ENCODE data around the gene STS.

Gene STS

DNA sequence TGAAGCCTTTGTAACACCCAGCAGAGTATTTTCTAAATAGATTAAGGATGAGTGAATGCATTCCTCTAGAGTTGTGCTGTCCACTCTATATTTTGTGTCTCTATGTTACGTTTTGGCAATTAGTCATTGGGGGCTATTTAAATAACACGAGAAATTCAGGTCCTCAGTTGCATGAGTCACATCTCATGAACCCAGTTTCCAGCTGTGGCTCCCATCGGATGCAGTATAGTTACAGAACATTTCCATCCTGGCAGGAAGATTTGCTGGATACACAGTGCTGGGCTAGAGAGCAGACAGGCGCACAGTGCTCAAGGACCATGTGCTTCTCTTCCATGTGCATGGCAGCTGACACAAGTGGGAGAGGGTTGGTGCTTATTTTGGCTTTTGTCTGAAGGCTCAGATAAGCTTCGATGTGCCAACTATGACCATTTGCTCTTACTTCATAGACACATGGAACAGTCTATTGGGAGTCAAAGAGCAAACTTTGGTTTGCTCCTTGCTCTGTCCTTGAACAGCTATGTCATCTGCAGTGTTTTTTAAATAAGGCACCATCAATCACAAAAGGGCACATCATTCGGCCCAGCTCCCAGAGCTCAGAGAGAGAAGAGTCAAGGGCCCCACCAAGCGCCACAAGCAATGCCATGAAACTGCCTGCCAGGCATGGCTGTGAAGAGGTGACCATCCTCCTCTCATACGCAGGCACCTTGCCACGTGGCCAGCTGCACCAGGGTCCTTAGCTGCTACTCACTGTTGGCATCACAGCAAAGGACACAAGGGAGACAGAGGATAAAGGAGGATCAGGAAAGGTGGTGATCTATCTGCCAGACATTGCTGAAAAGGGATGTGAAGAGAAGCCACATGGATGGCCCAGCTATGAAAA, 8.1 kb upstream of the STS start:
- DNase-seq (ENCODE audit: low spot score) (no peak), FAIRE-seq (no peak)

DNA sequence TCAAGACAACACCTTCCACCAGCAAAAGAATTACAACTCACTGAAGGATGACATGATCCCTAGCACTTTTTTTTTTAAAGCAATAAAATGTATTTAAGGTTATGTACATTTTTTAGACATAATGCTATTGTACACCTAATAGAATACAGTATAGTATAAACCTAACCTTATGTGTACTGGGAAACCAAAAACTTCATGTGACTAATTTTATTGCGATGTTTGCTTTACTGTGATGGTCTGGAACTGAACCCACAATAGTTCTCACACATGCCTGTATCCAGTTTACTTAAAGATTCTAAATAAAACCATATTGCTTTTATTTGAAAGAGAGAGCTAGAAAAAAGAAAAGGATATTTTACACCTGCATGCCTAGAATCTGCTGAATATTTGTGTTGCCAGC, 4.4 kb upstream of the STS start:
- no peak for FAIRE-seq
- DNase-seq (ENCODE audit: low spot score): no peak

DNA sequence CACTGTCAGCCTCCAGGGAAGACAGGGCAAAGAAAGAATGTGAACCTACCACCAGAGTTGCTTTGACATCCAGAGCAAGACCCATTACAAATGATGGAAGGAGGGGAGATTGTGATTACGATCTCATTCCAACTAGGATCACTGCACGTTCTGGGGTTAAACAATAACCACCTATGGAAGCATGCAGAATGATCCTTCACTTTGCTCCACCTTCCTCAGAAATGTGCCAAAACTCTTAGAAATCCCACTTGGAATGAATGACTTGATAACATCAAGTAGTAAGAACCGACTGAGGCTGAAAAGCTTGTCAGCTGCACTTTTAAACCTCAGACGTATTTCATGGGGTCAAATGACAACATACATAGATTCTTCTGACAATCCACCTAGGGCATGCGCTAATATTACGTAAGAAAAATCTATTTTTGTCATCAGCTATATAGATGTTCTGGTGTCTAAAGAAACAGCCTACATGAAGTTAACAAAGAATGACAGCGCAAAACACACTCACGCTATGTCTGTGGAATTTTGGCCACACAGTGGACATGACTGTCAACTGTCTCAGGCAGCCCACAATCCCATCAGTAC, 3.5 kb upstream of the STS start:
- no peak for DNase-seq (ENCODE audit: low spot score)
- no peak for FAIRE-seq

DNA sequence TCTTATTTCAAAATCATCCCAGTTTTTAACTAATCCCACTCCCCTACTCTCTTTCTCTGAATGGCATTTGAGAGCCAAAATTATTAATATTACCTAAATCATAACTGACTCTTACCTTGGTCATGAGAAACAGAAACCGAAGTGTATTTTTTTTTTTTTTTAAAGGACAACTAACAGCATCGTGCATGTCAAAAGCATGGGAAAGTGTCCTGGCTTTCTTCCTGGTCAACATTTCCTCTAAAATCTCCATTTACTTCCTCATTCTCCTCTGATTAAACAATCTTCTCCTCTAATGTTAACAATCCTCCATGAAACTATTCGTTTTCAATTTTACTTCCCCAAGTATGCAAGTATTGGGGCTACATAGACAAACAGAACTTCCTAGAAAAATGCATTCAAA, 2.1 kb upstream of the STS start:
- DNase-seq (ENCODE audit: low spot score) (no peak), FAIRE-seq (no peak)

DNA sequence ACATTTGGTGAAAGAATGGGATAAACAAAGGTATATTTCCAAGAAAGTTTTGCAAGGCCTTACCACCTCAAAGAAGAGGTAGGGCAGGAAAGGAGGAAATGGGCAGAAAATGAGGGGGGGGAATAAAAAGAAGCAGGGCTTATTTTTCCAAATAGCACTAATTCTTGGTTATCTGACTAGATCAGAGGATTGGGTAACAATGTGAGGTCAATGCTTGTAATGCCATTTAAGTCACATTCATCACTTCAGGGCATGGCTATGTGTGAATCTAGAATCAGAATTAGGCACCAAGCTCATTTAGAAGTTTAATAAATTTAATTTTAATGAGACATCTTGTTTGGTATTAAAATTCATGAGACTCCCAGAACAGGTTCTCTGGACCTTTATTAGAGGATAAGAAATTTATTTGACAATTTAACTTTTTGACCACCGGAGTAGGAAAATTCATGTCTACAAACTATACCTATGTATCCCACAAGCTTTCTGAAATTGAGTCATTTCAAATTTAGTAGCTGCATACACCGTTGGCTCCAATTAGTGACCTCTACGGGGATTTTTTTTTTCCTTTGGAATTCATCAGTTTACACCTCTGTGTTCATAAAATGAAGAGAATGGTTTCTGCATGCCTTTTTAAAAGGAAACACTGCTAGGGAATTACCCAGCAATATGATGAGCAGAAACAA, 1.4 kb upstream of the STS start:
- DNase-seq (ENCODE audit: low spot score) (no peak), FAIRE-seq (no peak)

DNA sequence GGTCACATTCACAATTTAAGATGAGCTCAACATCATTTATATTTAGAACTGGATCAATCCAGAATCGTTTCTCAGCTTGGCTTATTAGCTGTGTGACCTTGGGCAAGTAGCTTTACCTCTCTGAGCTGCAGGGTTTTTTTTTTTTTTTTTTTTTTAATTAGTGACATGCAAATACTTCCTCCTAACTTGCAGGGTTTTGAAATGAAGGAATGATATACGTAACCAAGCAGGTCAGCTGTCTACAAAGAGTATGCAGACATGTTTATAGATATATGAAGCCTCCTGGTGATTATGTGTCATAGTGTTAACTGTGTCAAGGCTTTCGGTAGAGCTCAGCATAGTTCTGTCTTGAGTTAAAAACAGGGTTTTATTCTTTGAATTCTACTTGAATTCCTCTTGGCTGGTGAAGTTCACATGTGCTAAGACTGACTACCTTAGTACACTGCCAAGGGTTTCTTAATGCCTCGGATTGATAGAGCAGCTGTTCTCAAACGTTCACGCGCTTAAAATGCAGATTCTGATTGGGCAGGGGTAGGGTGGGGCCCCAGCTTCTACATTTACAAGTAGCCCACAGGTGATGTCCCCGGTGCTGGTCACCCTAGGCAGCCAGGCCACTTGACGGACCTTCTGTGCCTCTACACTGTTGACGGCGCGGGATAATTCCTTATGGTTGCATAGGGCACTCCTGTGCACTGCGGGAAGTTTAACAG, 654 bp upstream of the STS start:
- DNase-seq (ENCODE audit: low spot score): no peak

DNA sequence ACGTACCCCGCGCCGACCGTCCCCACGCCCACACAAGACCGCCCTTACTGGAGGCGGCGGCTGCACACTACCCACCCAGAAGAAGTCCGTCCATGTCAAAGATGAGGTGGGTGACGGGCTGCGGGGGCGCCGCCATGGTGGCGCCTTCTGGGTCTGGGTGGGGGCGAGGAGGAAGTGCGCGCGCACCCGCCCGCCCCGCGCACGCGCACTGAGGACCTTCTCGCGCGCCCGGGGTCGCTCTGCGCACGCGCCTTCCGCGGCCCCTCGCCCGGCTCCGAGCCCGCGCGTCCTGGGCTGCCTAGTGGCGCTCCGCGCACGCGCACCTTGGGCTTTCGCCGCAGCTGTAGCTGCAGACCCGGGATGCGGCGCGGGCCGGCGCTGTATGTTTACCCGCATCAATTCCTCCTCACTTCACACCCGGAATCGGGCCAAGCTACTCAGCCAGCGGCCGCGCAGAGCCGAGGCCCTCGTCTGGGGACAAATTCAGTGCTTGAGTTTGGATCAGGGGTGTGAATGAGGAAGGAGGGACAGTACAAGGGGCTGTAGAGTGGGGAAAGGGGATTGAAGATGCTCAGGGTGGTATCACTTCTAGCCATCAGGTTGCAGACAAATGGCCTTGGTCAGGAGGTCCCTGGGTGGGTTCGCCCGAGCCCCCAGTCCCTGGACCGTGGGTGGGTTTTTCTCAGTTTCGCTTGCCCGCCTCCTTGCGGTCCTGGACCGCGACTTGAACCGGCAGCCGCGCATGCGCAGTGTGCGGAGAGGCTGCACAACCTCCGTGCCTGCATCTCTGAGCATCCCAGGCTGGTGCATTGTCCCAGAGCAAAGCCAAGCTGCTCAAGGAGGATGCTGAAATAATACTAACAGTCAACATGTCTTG, 704 bp downstream of the STS start, which contains the start of gene PUDP:
Gene PUDP (minus strand): TSS at position 176 of the 877 bp plus-strand sequence. CDS start 40 bp downstream, at position 136.
- FAIRE-seq (no peak), DNase-seq (ENCODE audit: low spot score) (peak; percentile 82)

More for the DNA sequence above, 654 bp upstream of the STS start:
- no peak for FAIRE-seq

DNA sequence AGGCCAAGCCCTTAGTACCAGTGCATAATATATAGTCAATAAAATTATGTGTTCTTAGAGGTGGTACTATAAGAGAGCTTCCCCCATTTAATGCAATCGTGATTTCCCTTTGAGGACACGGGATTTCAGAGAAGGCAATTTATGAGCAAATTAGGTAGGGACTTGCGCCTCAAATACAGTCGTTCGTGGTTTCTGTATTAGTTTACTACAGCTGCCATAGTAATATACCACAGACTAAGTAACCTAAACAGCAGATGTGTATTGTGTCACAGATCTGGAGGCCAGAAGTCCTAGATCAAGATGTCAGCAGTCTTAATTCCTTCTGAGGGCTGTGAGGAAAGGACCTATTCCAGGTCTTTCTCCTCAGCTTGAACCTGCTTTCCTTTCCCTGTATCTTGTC, 1.9 kb downstream of the STS start:
- no peak for DNase-seq (ENCODE audit: low spot score)
- FAIRE-seq: no peak

DNA sequence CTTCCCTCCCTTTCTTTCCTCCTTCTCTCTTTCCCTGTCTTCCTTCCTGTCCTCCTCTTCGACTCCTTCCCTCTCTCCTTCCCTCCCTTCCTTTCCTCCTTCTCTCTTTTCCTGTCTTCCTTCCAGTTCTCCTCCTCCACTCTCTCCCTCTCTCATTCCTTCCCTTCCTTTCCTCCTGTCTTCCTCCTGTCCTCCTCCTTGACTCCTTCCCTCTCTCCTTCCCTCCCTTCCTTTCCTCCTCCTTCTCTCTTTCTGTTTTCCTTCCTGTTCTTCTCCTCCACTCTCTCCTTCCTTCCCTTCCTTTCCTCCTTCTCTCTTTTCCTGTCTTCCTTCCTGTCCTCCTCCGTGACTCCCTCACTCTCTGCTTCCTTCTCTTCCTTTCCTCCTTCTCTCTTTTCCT, 5.7 kb downstream of the STS start:
- FAIRE-seq: no peak
- DNase-seq (ENCODE audit: low spot score): no peak

DNA sequence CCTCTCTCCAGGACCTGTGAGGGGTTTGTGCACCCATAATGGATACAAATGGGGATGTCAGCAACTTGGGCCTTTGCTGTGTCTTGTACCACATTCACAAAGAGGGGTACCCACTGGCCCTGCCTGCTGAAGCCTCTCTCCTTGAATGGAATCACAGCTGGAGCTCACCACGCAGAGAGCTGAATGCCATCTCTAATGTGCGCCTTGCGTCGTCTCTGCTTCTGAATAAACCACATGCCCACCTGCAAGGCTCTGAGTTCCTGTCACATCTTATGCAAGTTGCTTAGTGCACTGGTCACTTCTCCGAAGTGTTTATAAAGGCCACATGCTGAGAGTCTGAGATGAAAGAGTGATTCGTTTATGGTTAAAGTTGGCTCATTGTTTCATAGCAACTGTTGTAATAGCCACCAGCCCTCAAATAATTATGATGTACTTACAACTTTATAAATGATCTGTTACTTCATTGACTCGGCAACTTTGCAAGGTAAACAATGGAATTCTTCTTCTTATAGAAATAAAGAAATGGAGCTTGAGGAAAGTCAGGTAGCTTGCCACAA, 6.6 kb downstream of the STS start:
- no peak for FAIRE-seq
- no peak for DNase-seq (ENCODE audit: low spot score)

DNA sequence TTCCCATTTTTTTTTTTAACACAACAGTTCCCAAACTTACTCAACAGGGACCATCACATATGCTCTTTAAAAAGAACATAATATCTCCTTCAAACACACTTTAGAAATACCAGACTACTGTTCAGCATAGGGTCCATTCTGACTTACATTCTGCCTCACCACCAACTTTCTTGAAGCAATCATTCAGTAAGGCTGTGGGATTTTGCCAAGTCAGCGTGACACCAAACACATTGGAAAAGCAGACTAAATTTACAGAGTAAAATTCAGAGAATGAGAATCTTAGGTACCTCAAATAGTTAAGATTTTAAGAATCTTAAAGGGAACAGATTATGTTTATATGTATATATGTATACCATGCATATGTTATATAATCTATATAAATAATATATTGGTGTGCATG, 7.7 kb downstream of the STS start:
- FAIRE-seq: no peak
- DNase-seq (ENCODE audit: low spot score): no peak

DNA sequence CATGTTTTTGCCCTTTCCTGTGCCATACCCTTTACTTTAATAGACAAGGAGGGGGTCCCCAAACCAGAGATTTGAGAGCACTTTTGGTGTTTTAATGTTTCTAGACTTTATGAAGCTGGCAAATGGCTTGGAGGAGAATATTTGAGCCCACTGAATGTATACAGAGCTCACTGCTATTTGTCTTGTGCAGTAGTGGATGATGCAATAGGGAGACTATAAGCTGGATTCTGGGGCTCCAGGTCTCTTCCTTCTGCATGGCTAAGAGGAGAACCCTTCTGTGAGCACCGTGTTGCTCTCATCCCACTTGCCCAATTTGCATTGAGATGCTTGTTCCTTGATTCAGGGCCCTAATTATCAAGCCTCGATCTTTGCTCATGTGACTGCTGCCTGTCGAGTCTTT, 9.4 kb downstream of the STS start:
- FAIRE-seq (no peak), DNase-seq (ENCODE audit: low spot score) (no peak)

DNA sequence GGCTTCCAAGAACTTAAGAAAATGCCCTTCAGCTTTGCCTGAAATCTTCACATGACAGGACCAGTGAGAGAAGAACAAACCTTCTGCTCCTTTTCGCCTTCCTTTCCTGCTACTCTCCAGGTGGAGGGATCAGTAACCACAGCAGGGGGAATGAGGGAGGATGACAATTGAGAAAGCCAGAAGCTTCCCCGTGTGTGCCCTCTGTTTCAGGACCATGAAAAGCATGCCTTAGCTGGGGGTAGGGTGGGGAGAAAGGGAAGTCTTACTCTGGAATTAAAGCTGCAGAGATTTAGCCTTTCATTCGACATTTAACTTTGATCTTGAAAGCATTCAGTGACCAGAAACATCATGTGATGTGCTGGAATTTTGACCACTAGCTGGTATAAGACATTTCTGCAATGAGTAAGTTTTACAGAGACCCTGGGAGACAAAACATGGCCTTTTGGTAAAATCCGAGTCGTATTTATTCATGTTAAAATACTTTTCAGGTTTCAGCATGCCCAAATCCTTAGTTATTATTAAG, 11.0 kb downstream of the STS start:
- no peak for FAIRE-seq
- no peak for DNase-seq (ENCODE audit: low spot score)

DNA sequence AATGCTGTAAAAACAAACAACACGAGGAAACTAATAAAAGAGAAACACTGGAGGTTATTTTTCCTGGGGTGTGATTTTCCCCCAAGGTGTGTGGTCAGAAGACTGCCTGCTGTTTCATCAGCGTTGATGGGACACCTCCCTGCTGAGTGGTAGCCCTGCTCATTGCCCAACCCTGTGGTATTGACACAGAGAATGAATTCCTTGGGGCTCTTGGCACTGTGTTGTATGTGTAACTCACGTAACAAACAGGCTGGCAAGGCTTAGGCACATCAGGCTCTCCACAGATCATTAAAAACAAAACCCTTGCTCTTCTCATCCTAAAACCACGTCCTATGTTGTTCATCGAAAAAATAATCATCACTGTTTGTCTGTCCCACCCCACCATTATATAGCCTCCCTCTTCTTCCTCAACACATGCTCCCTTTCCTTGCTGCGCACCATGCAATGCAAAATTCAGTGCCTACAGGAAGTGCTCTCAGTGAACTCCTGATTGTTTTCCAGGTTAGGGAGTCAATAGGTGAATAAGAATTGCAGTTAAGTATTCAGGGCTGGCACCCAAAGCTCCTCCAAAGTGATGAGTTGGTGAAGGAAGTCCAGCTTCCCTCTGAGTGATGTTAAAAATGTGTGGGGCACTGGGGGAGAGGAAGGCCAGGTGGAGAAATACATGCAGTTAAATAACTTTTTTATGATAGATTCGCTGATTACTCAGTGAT, 11.8 kb downstream of the STS start:
- FAIRE-seq: no peak
- DNase-seq (ENCODE audit: low spot score): no peak

DNA sequence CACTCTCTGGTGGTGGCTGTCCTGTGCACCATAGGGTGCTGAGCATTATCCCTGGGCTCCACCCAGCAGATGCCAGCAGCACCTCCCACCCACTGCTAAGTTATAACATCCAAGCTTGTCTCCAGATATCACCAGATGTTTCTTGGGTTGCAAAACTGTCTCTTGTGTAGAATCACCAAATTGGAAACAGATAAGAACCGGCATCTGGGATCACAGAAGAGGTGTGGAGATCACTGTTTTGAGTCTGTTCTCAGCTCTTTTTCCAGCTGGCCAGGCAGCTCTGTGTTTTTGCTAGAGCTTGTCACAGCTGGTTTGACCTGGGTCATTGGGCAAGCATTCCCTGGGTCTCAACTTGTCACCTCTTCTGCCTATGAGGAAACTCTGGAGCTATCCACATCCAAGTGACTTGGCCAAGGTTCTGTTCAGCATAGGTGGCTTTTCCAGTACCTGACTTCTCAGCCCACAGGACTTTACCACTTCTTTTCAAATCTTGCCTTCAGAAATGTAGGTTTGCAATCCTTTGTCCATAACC, 15.7 kb downstream of the STS start:
- no peak for DNase-seq (ENCODE audit: low spot score)
- no peak for FAIRE-seq

DNA sequence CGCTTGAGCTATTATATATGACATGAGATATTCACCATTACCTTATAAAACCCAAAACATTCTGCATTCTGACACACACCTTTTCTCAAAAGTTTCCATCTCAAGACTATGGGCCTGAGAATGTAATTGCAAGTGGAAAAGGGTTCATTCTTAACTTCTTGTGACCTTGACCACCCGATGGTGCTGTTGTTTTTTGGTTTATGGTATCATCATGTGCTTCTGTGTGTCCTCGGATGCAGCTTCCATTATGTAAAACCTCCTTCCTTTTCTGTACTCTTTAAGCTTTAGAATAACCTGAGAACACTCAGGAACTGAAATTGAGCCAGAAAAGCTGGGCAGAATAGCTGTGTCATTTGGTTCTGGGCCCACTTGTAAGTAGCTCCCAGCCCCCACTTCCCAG, 16.7 kb downstream of the STS start:
- FAIRE-seq (no peak), DNase-seq (ENCODE audit: low spot score) (no peak)

DNA sequence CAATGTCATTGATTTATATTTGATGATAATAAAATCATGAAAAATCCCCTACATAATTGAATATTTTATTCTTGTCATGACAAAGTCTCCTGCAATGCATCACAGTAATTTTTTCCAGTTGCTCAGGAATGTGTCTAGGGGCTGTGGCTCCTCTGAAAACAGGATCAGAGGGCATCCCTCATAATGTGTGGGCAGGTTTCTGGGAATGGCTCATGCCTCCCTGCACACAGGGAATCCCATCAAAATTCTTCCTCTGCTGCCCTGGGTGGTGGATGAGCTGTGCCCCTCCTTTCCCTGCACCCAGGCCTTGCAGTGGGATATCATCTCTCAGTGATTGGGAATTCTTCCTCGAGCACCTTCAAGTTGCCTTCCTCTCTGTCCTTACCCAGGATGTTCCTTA, 20.9 kb downstream of the STS start:
- FAIRE-seq (no peak), DNase-seq (ENCODE audit: low spot score) (no peak)

DNA sequence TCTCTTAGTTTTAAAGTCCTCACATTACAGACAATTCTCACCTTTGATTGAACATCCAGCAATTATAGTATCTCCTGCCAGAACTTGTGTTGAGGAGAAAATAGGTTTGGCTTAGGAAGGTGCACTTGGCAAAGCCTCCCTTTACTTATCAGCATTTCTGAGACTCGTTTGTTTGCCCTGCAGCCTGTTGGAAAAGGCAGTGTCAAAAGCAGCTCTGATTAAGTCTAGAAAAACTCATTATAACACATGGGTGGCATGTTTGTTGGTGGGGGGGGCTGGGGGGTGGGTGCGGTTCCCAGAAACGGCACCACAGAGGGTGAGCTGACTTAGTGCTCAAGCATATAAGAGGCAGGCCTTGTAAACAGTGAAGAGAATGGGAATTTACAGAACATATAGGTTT, 22.1 kb downstream of the STS start:
- DNase-seq (ENCODE audit: low spot score) (no peak), FAIRE-seq (no peak)

DNA sequence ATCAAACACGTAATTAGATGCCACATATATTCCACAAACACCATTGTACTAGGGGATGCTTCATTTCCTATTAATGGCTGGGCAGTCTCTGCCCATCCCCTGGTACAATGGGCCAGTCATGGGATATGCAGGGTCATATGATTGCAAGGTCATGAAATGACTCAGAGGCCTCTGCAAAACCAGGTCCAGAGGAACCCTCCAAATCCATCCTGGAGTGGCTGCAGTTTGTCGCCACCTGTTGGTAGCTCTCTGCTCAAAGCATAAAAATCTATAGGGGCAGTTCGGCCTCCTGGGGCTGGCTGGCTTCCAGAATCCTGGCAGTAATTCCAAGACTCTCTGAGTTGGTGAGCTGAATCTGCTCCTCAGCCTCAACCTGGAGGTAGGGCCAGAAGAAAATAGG, 23.4 kb downstream of the STS start:
- peak; percentile 4 for DNase-seq (ENCODE audit: low spot score)
- FAIRE-seq: no peak
